Measurements from ENCODE around the gene DMAC2.

Gene DMAC2

GRCh38 chr19:41412953-41413352 is 26.8 kb downstream of the DMAC2 start:
- Histone ChIP-seq H3K79me2 (ENCODE audit: insufficient read depth, low read length) (no peaks in the 10 kb centered on the region), H3K4me2 (ENCODE audit: low read length) (no peak overlapping the region), H3K9ac (ENCODE audit: low read length) (no peak overlapping the region), H3K36me3 (ENCODE audit: insufficient read depth, low read length) (peaks cover 47% of the 10 kb centered on the region), H3F3A (ENCODE audit: insufficient read depth, low read length) (no peaks in the 10 kb centered on the region), H3K27me3 (ENCODE audit: insufficient read depth, low read length) (no peaks in the 10 kb centered on the region), H4K20me1 (ENCODE audit: insufficient read depth, low read length) (no peaks in the 10 kb centered on the region), H3K9me2 (ENCODE audit: low read depth, low read length) (no peaks in the 10 kb centered on the region), H3K4me1 (ENCODE audit: insufficient read depth, low read length, severe bottlenecking) (no peaks in the 10 kb centered on the region), H3K9me3 (ENCODE audit: low read length) (no peaks in the 10 kb centered on the region), H2AFZ (ENCODE audit: low read length) (no peak overlapping the region), H3K27ac (ENCODE audit: low read depth, low read length, poor library complexity, severe bottlenecking) (no peak overlapping the region), H3K4me3 (ENCODE audit: low read depth, low read length, poor library complexity, severe bottlenecking) (no peak overlapping the region)
- TF ChIP-seq EZH2 (IDR thresholded peaks at IDR 0.05; ENCODE audit: borderline replicate concordance, low read length): no peak
- TF ChIP-seq, protein P1, sequence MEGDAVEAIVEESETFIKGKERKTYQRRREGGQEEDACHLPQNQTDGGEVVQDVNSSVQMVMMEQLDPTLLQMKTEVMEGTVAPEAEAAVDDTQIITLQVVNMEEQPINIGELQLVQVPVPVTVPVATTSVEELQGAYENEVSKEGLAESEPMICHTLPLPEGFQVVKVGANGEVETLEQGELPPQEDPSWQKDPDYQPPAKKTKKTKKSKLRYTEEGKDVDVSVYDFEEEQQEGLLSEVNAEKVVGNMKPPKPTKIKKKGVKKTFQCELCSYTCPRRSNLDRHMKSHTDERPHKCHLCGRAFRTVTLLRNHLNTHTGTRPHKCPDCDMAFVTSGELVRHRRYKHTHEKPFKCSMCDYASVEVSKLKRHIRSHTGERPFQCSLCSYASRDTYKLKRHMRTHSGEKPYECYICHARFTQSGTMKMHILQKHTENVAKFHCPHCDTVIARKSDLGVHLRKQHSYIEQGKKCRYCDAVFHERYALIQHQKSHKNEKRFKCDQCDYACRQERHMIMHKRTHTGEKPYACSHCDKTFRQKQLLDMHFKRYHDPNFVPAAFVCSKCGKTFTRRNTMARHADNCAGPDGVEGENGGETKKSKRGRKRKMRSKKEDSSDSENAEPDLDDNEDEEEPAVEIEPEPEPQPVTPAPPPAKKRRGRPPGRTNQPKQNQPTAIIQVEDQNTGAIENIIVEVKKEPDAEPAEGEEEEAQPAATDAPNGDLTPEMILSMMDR (IDR thresholded peaks at IDR 0.05; ENCODE audit: low read length): no peak

GRCh38 chr19:41411968-41412265 is 27.8 kb downstream of the DMAC2 start:
- no peak overlapping the region for H2AFZ ChIP-seq (ENCODE audit: low read length)
- H3K27me3 ChIP-seq (ENCODE audit: insufficient read depth, low read length): no peaks in the 10 kb centered on the region
- no peaks in the 10 kb centered on the region for H3K79me2 ChIP-seq (ENCODE audit: insufficient read depth, low read length)
- no peaks in the 10 kb centered on the region for H3K9me3 ChIP-seq (ENCODE audit: low read length)
- no peaks in the 10 kb centered on the region for H3K9me2 ChIP-seq (ENCODE audit: low read depth, low read length)
- H3K9ac ChIP-seq (ENCODE audit: low read length): no peak overlapping the region
- peaks cover 41% of the 10 kb centered on the region for H3K36me3 ChIP-seq (ENCODE audit: insufficient read depth, low read length)
- no peak for TF ChIP-seq EZH2 (IDR thresholded peaks at IDR 0.05; ENCODE audit: borderline replicate concordance, low read length)
- TF ChIP-seq, protein P1 (IDR thresholded peaks at IDR 0.05; ENCODE audit: low read length): no peak
- no peaks in the 10 kb centered on the region for H3K4me1 ChIP-seq (ENCODE audit: insufficient read depth, low read length, severe bottlenecking)
- no peak overlapping the region for H3K4me3 ChIP-seq (ENCODE audit: low read depth, low read length, poor library complexity, severe bottlenecking)
- H3F3A ChIP-seq (ENCODE audit: insufficient read depth, low read length): no peaks in the 10 kb centered on the region
- no peaks in the 10 kb centered on the region for H4K20me1 ChIP-seq (ENCODE audit: insufficient read depth, low read length)
- no peak overlapping the region for H3K4me2 ChIP-seq (ENCODE audit: low read length)
- H3K27ac ChIP-seq (ENCODE audit: low read depth, low read length, poor library complexity, severe bottlenecking): no peak overlapping the region

DNA sequence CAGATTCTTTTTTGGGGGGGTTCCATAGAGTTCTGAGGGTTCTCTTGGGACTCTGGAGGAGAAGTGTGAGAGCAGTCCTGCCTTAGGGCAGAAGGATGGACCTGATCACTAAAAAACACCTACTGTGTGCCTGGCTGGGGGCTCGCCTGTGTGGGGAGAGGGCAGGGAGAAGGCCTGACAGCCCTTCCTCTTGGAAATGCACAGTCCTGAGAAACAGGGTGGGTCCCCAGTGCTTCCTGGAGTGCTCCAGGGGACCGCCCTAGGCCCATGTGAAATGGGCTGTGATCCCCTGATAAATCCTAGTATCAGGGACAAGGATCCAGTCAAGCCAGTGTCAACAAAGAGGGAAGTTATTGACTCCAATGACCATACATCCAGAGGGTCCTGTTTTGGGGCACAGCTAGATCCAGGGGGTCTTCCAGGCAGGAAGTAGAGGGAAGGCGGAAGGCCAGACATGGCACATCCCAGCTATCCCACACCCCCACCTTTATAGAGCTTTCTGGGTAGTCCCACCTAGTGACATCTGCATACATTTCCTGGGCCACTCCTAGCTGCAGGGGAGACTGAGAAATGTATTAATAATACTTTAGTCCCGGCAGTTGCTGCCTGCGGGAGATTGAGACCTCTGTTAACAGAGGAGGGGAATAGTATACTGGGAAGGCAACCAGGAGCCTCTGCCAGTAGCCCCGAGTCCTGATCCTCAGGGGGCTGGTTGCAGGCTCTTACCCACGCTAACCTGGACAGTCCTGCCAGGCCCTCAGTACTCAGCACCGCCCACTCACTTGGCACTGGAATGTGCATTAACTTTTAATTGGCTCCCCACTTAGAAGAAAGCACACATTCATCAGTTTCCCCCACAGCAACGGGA is 28.4 kb downstream of the DMAC2 start:
- Histone ChIP-seq H4K20me1 (ENCODE audit: insufficient read depth, low read length) (no peaks in the 10 kb centered on the region), H3K9ac (ENCODE audit: low read length) (no peak overlapping the region), H3K9me2 (ENCODE audit: low read depth, low read length) (no peaks in the 10 kb centered on the region), H2AFZ (ENCODE audit: low read length) (no peak overlapping the region), H3K27ac (ENCODE audit: low read depth, low read length, poor library complexity, severe bottlenecking) (no peak overlapping the region), H3F3A (ENCODE audit: insufficient read depth, low read length) (no peaks in the 10 kb centered on the region), H3K4me2 (ENCODE audit: low read length) (no peak overlapping the region), H3K4me3 (ENCODE audit: low read depth, low read length, poor library complexity, severe bottlenecking) (no peak overlapping the region), H3K9me3 (ENCODE audit: low read length) (no peaks in the 10 kb centered on the region), H3K36me3 (ENCODE audit: insufficient read depth, low read length) (peaks cover 41% of the 10 kb centered on the region), H3K27me3 (ENCODE audit: insufficient read depth, low read length) (no peaks in the 10 kb centered on the region), H3K79me2 (ENCODE audit: insufficient read depth, low read length) (no peaks in the 10 kb centered on the region), H3K4me1 (ENCODE audit: insufficient read depth, low read length, severe bottlenecking) (no peaks in the 10 kb centered on the region)
- no peak for TF ChIP-seq EZH2 (IDR thresholded peaks at IDR 0.05; ENCODE audit: borderline replicate concordance, low read length)
- TF ChIP-seq, protein P1 (IDR thresholded peaks at IDR 0.05; ENCODE audit: low read length): no peak

Measured in OCI-LY1 (cell line).